HG03196 (cell line): Measurements from ENCODE around the gene DUOX1.
"Not testable (repeated sequence)": the region's sequence is repeated elsewhere in the genome, so short reads cannot be mapped to it uniquely, and the experiment has no call there.

Source experiments
- ATAC-seq: cut with Tn5 transposase; IDR thresholded peaks from one replicate; pipeline ENCODE4 v1.9.1; 2021; ENCODE audit not compliant: unreplicated experiment

DUOX1 gene

GRCh38 chr15:45129651-45130129, at the start of gene DUOX1, which contains the start of gene DUOXA1:
TSS of gene DUOX1 (plus strand) at chr15:45129994. CDS start at chr15:45131967, 1,973 bp downstream.
TSS of gene DUOXA1 (minus strand) at chr15:45129879. CDS start at chr15:45123014, 6,865 bp downstream.
- no peak for ATAC-seq

DNA sequence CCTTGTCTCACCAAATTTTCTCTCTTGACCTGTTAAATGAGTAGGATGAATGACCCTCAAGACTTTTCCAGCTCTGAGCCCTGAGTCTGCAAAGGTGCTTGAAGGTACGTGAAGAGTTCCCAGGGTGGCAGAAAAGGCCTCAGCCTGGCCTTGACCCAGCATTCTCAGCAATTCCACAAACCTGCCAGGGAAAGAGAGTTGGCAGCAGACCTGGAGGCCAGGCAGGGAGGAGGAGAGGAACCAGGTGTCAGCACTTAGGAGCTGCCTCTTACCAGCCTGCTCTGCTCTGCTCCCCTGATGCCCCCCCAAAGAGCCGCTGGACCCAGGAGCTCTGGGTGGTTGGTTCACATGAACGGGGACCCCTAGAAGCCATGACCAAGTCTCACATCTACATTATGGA, 49.2 kb upstream of the DUOX1 start:
- ATAC-seq = not testable (repeated sequence)

- not testable (repeated sequence) for ATAC-seq
Measured at GRCh38 chr15:45082412-45082811, 47.4 kb upstream of the DUOX1 start.

- ATAC-seq = no peak
Measured at GRCh38 chr15:45083223-45083622, 46.6 kb upstream of the DUOX1 start.

DNA sequence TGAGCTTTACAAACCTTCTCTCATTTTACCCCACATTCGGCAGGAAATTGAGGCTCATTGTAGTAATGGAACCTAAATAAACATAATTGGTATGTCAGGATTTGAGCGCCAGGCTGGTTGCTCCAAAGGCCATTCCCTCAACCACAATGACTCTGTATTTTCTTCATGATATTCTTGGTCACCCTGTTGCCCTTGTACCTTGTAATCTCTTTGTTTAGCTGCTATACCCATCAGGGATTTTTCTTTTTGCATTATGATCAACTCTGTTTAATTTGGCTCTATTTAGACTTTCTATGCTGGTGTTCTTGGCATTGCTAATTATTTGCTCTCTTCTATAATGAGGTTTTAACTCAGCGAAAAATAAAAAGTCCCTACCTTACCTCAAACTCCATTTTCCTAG, 45.6 kb upstream of the DUOX1 start:
- ATAC-seq = no peak

DNA sequence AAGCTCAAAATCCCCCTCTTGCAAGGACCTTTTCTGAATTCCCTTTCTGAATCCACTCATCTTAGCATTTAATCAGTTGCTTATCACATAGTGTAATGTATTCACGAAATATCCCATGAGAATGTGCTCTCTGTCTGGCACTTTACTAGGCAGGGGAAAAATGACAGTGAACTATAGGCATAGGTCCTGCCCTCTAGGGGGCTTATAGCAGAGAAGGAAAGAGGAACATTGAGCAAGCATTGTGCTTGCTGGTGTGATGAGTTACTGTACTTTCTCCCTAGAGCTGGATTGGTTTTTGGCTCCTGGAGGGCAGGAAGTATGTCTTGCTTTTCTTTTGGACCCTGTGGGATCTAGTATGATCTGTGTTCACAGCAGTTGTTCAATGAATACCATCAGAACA, 42.3 kb upstream of the DUOX1 start:
- no peak for ATAC-seq

- ATAC-seq = no peak
Measured at GRCh38 chr15:45088801-45089711, 40.7 kb upstream of the DUOX1 start.

DNA sequence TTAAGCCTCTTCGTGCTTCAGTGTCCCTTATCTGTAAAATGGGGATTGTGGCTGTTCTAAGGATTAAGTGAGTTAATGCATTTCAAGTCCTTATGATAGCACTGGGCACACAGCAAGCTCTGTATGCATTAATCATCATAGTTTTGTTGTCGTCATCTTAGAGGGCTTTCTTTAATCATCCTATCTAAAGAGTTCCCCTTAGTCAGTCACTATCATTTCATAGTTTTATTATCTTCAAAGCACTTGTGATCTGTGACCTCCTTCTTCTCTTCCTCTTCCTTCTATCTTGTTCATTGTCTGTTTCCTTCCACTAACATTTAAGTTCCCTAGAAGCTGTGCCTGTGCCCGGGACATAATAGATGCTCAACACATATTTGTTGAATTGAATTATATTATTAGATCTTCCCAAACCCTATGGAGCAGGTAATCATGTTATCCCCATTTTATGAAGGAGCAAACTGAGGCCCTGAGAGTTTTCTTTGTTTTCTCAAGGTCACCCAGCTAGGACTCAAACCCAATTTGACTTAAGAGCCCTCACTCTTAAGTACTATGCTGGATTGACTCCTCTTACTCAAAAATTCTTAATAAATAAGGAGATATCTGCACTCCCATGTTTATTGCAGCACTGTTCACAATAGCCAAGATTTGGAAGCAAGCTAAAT, 40.0 kb upstream of the DUOX1 start:
- ATAC-seq = no peak

GRCh38 chr15:45091161-45091560, 38.6 kb upstream of the DUOX1 start:
- ATAC-seq = no peak

DNA sequence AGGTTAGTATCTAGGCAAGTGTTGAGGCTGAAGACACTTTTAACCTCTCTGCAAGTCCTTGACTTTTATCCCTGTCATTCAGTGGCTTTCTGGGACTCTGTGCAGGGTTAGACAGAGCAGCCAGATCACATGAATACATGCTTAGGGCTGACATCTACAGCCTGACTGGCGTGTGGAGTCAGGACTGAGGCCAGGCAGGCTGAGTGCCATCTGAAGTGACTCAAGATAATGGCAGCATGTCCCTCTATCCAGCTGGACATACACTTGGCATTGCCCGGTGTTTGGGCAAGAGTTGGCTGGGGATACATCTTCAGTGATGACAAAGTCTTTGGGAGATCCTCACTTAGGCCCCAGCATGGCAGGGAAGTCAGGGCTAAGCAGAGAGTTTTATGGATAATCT, 38.2 kb upstream of the DUOX1 start:
- no peak for ATAC-seq

GRCh38 chr15:45093013-45093412, 36.8 kb upstream of the DUOX1 start:
- ATAC-seq = no peak

DNA sequence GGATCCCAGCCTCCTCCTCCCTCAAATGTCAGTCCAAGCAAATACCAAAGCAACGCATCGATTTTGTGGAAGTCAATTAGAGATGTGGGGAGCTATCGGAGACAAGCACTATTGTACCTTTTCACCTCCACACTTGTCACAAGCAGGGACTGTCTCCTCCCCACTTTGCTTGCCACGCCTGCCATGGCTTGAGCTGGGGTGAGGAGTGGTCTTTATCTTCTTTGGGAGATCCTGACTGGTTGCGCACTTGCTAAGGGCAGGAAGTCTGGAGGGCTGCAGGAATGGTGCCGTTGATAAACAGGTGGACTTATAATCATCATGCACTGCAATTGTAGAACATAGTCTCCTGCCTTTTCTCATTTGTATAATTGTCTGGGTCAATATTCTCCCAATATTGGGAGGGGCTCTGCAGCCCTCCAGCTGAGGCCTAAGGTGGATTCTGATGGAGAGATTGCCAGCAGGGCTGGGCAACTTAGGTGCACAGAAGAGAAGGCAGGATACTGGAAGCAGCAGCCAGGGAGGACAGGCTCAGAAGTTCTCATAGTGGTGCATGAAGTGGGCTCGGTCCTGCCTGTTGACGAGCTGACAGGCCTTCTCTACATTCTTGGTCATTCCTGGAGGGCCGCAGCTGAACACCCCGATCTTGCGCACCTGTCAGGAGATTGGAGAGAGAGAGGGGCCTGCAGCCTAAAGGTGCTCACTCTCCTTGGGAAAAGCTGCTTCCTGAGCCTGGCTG, 36.0 kb upstream of the DUOX1 start:
- ATAC-seq = no peak

DNA sequence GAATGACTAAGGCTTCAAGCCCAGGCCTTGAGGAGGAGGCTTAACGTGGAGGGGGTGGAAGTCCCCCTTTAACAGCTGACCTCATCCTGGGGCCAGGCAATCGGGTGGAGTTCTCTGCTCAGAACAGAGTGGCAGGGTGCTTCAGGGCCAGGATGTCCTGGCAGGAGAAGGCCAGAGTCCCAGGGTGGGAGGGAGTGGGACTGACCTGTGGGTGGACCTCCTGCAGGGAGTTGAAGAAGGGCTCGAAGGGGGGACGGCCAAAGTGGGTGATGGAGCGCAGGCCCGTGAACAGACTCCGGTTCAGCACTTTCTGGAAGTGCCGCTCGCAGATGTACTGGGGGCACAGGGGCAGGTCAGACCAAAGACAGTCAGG, 35.5 kb upstream of the DUOX1 start:
- no peak for ATAC-seq

- no peak for ATAC-seq
Measured at GRCh38 chr15:45095661-45096060, 34.1 kb upstream of the DUOX1 start.

DNA sequence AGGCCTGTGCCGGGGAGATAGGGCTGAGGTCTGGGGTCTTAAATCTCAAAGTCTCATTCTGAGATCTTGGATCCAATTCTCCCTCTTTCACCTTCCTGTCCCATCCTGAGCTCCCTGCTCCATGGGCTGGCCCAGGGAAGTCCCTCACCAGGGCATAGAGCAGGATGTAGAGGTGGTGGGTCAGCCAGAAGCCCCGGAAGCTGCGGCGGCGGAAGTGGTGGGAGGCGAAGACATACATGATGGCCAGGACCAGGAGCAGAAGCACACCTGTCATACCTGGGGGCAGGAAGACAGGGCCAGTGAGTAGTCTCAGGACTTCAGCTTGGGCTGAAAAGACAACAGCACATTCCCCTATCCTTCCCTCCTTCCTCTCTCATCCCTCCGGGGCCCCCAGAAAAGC, 32.3 kb upstream of the DUOX1 start:
- no peak for ATAC-seq

DNA sequence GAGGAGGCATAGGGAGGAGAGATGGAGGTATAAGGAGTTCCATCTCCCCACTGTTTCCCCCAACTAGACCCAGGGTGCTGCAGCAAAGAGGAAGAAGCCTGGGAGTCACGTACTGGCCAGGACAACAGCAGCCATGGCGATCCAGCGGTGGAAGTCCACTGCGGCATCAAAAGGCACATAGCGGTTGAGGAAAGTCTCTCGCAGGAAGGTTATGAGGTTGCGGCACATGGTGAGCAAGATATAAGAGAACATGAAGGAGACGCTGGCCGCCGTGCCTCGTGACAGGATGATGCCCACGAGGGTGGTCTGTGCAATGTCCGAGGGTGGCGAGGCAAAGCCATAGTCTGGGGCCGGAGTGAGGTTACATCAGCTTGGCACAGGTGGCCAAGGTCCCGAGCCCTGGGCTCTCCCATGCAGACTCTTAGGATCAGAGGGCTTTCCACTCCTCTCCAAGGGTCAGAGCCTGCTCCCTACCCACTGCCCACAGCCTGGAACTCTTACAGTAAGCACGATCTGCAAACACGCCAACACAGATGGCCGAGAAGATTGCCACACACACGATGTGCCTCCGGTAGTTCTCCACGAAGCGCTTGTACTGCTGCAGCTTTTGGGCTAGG, 30.1 kb upstream of the DUOX1 start:
- ATAC-seq = no peak

DNA sequence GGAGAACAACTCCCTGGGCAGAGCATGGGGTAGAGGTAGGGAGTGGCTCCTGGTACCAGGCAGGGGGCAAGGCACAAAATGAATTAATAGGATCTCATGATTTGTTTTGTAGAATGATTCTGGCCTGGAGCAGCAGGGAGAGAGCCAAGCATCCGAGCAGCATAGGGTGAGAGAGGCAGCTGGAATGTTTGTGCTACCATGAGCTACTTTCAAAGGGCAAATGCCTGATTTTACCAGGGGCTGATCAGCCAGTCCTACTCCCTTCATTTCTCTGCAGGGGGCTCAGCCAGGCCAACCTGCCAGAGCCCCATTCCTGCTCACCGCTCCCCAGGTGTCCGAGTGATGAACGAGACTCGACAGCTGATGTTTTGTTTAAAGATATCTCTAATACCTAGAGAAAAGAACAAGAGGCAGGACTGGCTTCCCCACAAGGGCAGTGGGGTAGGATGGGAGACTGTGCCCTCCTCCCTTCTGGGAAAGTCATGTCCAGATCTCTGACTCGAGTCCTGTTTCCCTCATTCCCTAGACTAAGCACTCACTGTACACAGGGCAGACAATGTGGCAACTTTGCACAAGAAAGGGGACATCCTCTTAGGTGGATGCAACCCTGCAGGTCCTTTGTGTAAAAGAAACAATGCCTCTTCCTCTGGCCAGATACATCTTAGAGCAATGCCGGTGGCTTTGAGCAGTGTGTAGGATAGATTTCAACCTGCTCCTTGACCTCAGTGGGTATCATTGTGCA, 28.7 kb upstream of the DUOX1 start:
- no peak for ATAC-seq

GRCh38 chr15:45101749-45102148, 28.0 kb upstream of the DUOX1 start:
- no peak for ATAC-seq

DNA sequence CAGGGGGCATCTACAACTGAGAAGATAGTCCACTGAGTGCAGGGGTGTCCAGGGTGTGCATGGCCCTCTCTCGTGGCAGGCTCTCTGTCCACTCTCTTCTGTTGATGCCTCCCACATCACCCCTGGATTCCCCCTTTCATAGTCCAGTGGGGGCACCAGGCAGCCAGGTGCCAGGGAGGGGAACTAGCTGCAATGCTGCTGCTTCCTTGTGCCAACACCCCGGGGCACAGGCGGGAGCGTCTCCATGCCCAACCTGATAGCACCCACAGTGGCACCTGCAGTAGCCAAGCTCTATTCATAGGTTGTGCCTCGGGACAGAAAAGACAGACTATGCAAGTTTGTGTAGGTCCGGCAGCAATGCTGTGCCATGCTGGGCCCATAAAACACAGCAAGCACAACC, 27.6 kb upstream of the DUOX1 start:
- no peak for ATAC-seq

- ATAC-seq = not testable (repeated sequence)
Measured at GRCh38 chr15:45104170-45104569, 25.6 kb upstream of the DUOX1 start.
